Activated CD8-positive, alpha-beta T cell treated with anti-CD3 and anti-CD28 coated beads, Interleukin-2, amount 10 ng/mL, durations not matched to agents 7 days and 5 days (primary cell): ENCODE data around the gene SLIT3. TPM values are rescaled to one million over a fixed set of nuclear protein-coding genes. Genes with fewer than 3 reads are reported as not detected.

Experiments used
- ATAC-seq: fragments of 150-1000 bp; cut with Tn5 transposase; one replicate; pipeline ENCODE4 v1.10.0; 2021; ENCODE audit warnings: moderate library complexity
- CTCF ChIA-PET: fragments of 350-600 bp; sonication (Branson Sonifier 250); formaldehyde crosslinking; loops from one replicate; lab custom pipeline; 2021; ENCODE audit warnings: antibody characterized with exemption; lab: Charles Lee
- POLR2A ChIA-PET: fragments of 350-600 bp; sonication (Branson Sonifier 250); formaldehyde crosslinking; loops from one replicate; lab custom pipeline; 2021; ENCODE audit warnings: antibody characterized with exemption; lab: Charles Lee
- DNase-seq: peaks from one replicate; pipeline ENCODE4 v3.0.0-alpha.2; 2020
- H3K27ac Mint-ChIP-seq: one replicate; pipeline ENCODE4 v1.8.0; 2021; ENCODE audit warnings: mild to moderate bottlenecking, mixed read lengths
- H3K27me3 Mint-ChIP-seq: one replicate; pipeline ENCODE4 v1.8.0; 2021; ENCODE audit warnings: low read depth, mixed read lengths
- H3K36me3 Mint-ChIP-seq: one replicate; pipeline ENCODE4 v1.8.0; 2021; ENCODE audit warnings: low read depth, mixed read lengths
- H3K4me1 Mint-ChIP-seq: one replicate; pipeline ENCODE4 v1.8.0; 2021; ENCODE audit warnings: low read depth, mixed read lengths
- H3K4me3 Mint-ChIP-seq: one replicate; pipeline ENCODE4 v1.8.0; 2021; ENCODE audit warnings: mild to moderate bottlenecking, mixed read lengths
- H3K9me3 Mint-ChIP-seq: one replicate; pipeline ENCODE4 v1.8.0; 2022; ENCODE audit warnings: mixed read lengths; ENCODE audit not compliant: insufficient read depth
- total RNA-seq, 2 experiments: library from RNA; stranded (reverse); gene quantifications; one replicate each; pipeline ENCODE4 v1.2.3, GENCODE V29; 2021

SLIT3 gene
- total RNA-seq, 2 experiments from 2014 or later: not detected

DNA sequence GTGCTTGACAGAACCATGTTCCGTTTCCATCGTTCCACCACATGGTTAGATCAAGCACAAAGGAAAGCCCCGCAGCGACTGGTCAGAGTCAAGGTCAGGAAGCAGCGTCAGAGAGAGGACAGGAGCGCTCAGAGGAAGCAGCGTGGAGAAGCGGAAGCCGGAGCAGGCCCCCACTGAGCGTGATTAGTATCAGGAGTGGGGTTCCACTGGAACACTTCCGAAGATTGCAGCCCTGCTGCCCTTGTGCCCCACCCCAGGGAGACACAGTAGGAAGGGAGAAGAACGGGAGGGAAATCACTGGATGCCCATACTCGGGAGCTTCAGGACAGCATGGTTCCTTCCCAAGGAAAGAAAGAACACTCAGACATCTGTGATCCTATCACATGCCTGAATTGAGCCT, 532.8 kb downstream of the SLIT3 start:
- POLR2A ChIA-PET: no interaction called here

DNA sequence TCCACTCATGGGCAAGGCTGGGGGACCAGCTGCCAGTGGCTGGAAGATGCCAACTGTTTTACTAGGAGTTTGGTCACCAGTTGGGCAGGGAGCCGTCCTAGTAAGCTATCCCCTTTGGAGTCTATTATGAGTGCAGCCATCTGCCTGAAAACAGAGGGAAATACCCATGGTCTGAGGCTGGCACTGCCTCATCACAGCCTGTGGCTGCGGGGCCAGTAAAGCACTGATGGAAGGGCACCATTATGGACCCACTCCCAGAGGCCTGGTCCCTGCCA, 534.6 kb downstream of the SLIT3 start:
- Mint-ChIP-seq H3K4me3 (no peak overlapping the region), H3K9me3 (no peaks in the 10 kb centered on the region), H3K27me3 (peaks cover 3% of the 10 kb centered on the region), H3K27ac (no peak overlapping the region), H3K4me1 (no peaks in the 10 kb centered on the region), H3K36me3 (no peaks in the 10 kb centered on the region)
- POLR2A ChIA-PET: no interaction called here
- DNase-seq (no peak), ATAC-seq (no peak)
- CTCF ChIA-PET: no interaction called here

More for the DNA sequence above, 532.8 kb downstream of the SLIT3 start:
- CTCF ChIA-PET: no interaction called here
- ATAC-seq: no peak
- DNase-seq: no peak
- Mint-ChIP-seq H3K27ac (no peak overlapping the region), H3K4me1 (no peaks in the 10 kb centered on the region), H3K36me3 (no peaks in the 10 kb centered on the region), H3K27me3 (peaks cover 3% of the 10 kb centered on the region), H3K9me3 (no peaks in the 10 kb centered on the region), H3K4me3 (no peak overlapping the region)

GRCh38 chr5:168765551-168766425, 535.2 kb downstream of the SLIT3 start:
- H3K4me1 Mint-ChIP-seq: no peaks in the 10 kb centered on the region

GRCh38 chr5:168765086-168765550, 535.8 kb downstream of the SLIT3 start:
- no peaks in the 10 kb centered on the region for H3K9me3 Mint-ChIP-seq
- ChIA-PET CTCF (no interaction called here), POLR2A (no interaction called here)
- H3K27ac Mint-ChIP-seq: no peak overlapping the region
- no peaks in the 10 kb centered on the region for H3K36me3 Mint-ChIP-seq
- DNase-seq (no peak), ATAC-seq (no peak)
- no peak overlapping the region for H3K4me3 Mint-ChIP-seq
- no peaks in the 10 kb centered on the region for H3K4me1 Mint-ChIP-seq
- peaks cover 3% of the 10 kb centered on the region for H3K27me3 Mint-ChIP-seq

More at GRCh38 chr5:168765551-168766425, 535.2 kb downstream of the SLIT3 start:
- Mint-ChIP-seq H3K36me3 (no peaks in the 10 kb centered on the region), H3K27ac (no peak overlapping the region), H3K27me3 (peaks cover 3% of the 10 kb centered on the region), H3K9me3 (no peaks in the 10 kb centered on the region), H3K4me3 (no peak overlapping the region)
- ChIA-PET CTCF (no interaction called here), POLR2A (no interaction called here)
- DNase-seq (no peak), ATAC-seq (no peak)

DNA sequence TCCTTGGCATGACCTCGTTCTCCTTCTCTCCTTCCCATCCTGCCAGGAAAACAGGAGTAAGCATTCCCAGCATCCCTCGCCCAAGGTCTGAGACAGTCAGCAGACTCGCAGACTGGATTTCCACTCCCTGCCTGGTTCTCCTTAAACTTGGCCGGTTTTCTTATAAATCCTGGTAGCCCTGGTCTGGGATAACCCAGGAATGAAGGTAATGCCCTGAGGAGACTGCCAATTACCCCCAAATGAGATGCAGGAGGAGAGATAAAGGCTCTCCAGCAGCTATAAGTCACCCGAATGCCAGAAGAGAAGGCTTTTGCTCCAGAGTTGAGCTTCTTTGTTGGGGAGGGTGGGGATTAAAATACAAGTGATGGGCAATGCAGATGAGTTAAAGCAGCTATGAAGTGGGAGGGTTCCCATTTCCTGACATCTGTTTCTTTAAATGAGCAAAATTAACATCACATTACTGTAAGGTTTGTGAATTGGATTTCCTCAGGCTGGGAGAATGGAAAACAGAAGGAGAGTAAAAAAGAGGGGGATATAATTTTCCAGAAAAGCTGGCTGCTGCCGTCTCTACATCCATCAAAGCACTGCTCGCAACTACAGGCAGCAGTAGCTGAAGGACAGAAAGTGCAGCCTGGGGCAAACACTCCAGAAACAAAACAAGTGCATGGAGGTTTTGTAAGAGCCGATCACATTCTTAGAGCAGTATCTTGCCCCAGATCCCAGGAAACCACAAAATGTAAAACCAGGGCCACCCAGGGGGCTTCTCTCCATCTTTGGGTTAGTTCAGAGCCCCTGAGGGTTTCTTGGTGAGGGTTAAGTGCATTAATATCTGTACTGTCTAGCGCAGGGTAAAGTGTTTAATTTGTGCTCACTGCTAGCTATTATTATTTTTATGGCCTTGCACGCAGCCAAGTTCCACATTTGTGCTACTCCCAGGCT, 544.2 kb downstream of the SLIT3 start:
- Mint-ChIP-seq H3K27me3 (no peaks in the 10 kb centered on the region), H3K4me3 (no peak overlapping the region), H3K4me1 (no peaks in the 10 kb centered on the region), H3K9me3 (no peaks in the 10 kb centered on the region), H3K36me3 (no peaks in the 10 kb centered on the region), H3K27ac (no peak overlapping the region)
- no peak for ATAC-seq
- ChIA-PET CTCF (interaction anchor here (0.8 kb wide), 1 partner anchor 9 kb away, joined by 3 read pairs; no protein-coding TSS in a partner anchor), POLR2A (no interaction called here)
- DNase-seq: no peak

GRCh38 chr5:168755548-168756093, 545.3 kb downstream of the SLIT3 start:
- POLR2A ChIA-PET: no interaction called here
- CTCF ChIA-PET: no interaction called here
- Mint-ChIP-seq H3K27me3 (no peaks in the 10 kb centered on the region), H3K4me1 (no peaks in the 10 kb centered on the region), H3K27ac (no peak overlapping the region), H3K36me3 (no peaks in the 10 kb centered on the region), H3K9me3 (no peaks in the 10 kb centered on the region), H3K4me3 (no peak overlapping the region)
- DNase-seq: no peak
- ATAC-seq: no peak

- H3K4me1 Mint-ChIP-seq: no peaks in the 10 kb centered on the region
- H3K27me3 Mint-ChIP-seq: no peaks in the 10 kb centered on the region
- no peaks in the 10 kb centered on the region for H3K9me3 Mint-ChIP-seq
- no peak overlapping the region for H3K4me3 Mint-ChIP-seq
- POLR2A ChIA-PET: no interaction called here
- no peak for ATAC-seq
- no peaks in the 10 kb centered on the region for H3K36me3 Mint-ChIP-seq
- CTCF ChIA-PET: no interaction called here
- DNase-seq: no peak
- H3K27ac Mint-ChIP-seq: no peak overlapping the region
Measured at GRCh38 chr5:168753691-168754254, 547.2 kb downstream of the SLIT3 start.

GRCh38 chr5:168752416-168753190, 548.3 kb downstream of the SLIT3 start:
- Mint-ChIP-seq H3K4me3 (no peak overlapping the region), H3K4me1 (peaks cover 5% of the 10 kb centered on the region), H3K9me3 (no peaks in the 10 kb centered on the region), H3K36me3 (no peaks in the 10 kb centered on the region), H3K27ac (no peak overlapping the region), H3K27me3 (no peaks in the 10 kb centered on the region)
- ATAC-seq (no peak), DNase-seq (no peak)
- ChIA-PET CTCF (no interaction called here), POLR2A (no interaction called here)

DNA sequence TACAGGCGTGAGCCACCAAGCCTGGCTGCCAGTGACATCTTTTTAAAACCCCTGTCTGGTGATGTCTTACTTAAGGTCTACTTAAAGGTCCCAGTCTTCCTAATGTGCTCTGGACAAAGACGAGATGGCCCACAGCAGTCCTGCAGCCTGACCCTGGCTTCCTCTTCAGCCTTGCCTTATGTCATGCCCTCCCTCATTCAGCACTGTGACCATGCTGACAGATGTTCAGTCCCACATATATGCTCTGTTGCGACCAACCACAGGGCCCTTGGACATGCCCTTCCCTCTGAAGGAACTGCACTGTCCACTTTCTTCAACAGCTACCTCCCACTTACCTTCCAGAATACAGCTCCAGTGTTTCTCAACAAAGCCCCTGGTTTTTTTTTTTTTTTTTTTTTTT, 548.9 kb downstream of the SLIT3 start:
- CTCF ChIA-PET: no interaction called here
- no peak for ATAC-seq

GRCh38 chr5:168750926-168751325, 550.0 kb downstream of the SLIT3 start:
- ChIA-PET CTCF (no interaction called here), POLR2A (no interaction called here)
- Mint-ChIP-seq H3K36me3 (peaks cover 1% of the 10 kb centered on the region), H3K4me1 (peaks cover 5% of the 10 kb centered on the region), H3K27ac (no peak overlapping the region), H3K27me3 (no peaks in the 10 kb centered on the region), H3K9me3 (peaks cover under 1% of the 10 kb centered on the region), H3K4me3 (no peak overlapping the region)
- ATAC-seq (no peak), DNase-seq (no peak)

More for the DNA sequence above, 548.9 kb downstream of the SLIT3 start:
- Mint-ChIP-seq H3K27ac (no peak overlapping the region), H3K9me3 (no peaks in the 10 kb centered on the region), H3K27me3 (no peaks in the 10 kb centered on the region), H3K4me3 (no peak overlapping the region), H3K36me3 (no peaks in the 10 kb centered on the region), H3K4me1 (peaks cover 5% of the 10 kb centered on the region)
- POLR2A ChIA-PET: no interaction called here
- DNase-seq: no peak

DNA sequence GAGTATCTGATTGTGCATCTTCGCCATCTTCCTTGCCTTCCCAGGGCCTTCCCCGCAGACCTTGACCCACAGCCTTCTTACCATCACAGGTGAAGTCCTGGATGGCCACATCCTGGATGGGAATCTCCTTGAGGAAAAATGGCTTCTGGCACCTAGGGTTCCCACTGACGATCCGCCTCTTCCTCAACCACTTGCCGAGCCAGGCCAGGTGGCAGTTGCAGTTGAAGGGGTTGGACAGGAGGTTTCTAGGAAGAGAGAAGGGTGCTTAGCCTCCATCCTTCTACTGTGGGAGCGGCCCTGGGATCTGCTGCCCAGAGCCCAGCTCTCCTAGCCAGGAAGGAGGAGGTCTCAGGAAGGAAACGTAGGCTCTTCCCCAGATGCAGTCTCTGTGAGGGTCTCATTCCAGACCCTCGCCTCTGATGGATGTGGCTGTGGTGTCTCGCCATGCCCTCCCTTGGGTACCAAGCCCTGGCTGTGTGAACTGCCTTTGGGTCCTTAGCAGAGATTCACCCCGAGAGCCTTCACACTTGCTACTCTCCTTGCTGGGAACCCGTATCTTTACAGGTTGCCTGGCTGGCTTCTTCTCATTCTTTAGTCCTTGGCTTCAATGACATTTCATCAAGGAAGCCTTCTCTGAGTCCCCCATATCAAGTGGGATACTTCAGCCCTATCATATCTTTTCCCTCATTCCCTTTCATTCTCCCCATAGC, 551.4 kb downstream of the SLIT3 start:
- Mint-ChIP-seq H3K4me1 (peaks cover 5% of the 10 kb centered on the region), H3K9me3 (peaks cover 5% of the 10 kb centered on the region), H3K27ac (no peak overlapping the region), H3K4me3 (no peak overlapping the region), H3K27me3 (peaks cover 3% of the 10 kb centered on the region), H3K36me3 (peaks cover 2% of the 10 kb centered on the region)
- ChIA-PET CTCF (no interaction called here), POLR2A (no interaction called here)
- ATAC-seq (no peak), DNase-seq (no peak)
